Measurements from ENCODE around the gene NAXE.

GRCh38 chr1:156608981-156609380 is 17.4 kb downstream of the NAXE start:
- TF ChIP-seq, protein P1, sequence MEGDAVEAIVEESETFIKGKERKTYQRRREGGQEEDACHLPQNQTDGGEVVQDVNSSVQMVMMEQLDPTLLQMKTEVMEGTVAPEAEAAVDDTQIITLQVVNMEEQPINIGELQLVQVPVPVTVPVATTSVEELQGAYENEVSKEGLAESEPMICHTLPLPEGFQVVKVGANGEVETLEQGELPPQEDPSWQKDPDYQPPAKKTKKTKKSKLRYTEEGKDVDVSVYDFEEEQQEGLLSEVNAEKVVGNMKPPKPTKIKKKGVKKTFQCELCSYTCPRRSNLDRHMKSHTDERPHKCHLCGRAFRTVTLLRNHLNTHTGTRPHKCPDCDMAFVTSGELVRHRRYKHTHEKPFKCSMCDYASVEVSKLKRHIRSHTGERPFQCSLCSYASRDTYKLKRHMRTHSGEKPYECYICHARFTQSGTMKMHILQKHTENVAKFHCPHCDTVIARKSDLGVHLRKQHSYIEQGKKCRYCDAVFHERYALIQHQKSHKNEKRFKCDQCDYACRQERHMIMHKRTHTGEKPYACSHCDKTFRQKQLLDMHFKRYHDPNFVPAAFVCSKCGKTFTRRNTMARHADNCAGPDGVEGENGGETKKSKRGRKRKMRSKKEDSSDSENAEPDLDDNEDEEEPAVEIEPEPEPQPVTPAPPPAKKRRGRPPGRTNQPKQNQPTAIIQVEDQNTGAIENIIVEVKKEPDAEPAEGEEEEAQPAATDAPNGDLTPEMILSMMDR (conservative IDR thresholded peaks at IDR 0.05; ENCODE audit: low read depth, low read length): peak; percentile 88
- TF ChIP-seq EZH2 (IDR thresholded peaks at IDR 0.05; ENCODE audit: low read length, unreplicated experiment): no peak

Data from PC-3 (cell line).